ENCODE data around the gene TNP2.

DNA sequence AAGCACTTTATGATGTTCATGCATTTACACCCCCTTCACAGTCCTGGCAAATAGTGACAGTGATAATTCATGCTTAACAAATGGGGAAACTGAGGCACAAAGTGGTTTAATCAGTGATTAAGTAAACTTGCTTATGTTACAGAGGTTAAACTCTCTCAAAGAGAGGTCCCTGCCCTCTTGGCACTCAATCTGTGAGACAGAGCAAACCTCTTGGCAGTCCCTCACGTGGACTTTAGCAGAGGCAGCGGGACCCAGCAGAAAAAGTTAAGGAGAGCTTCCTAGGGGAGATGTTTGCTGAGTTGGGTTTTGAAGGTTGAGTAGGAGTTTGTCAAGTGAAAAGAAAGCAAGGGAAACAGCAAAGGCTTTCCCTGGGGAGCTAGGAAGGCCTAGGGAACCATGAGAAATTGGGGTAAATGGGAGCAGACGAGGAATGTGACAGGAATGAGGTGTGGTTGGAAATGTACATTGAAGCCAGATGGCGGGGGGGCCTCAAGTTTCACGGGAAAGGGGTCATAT, 23.8 kb downstream of the TNP2 start:
- TF ChIP-seq, protein P1, sequence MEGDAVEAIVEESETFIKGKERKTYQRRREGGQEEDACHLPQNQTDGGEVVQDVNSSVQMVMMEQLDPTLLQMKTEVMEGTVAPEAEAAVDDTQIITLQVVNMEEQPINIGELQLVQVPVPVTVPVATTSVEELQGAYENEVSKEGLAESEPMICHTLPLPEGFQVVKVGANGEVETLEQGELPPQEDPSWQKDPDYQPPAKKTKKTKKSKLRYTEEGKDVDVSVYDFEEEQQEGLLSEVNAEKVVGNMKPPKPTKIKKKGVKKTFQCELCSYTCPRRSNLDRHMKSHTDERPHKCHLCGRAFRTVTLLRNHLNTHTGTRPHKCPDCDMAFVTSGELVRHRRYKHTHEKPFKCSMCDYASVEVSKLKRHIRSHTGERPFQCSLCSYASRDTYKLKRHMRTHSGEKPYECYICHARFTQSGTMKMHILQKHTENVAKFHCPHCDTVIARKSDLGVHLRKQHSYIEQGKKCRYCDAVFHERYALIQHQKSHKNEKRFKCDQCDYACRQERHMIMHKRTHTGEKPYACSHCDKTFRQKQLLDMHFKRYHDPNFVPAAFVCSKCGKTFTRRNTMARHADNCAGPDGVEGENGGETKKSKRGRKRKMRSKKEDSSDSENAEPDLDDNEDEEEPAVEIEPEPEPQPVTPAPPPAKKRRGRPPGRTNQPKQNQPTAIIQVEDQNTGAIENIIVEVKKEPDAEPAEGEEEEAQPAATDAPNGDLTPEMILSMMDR (conservative IDR thresholded peaks at IDR 0.05; ENCODE audit: low read depth, low read length): no peak
- TF ChIP-seq POLR2A (IDR thresholded peaks at IDR 0.05; ENCODE audit: low read depth, low read length) (no peak), CEBPB (IDR thresholded peaks at IDR 0.05; ENCODE audit: low read depth, low read length) (no peak)
